HL-60 (cell line): ENCODE data around the gene DNMT3A.

Experiments used
- DNase-seq, 2 experiments: peaks; one replicate each; pipeline ENCODE4 v3.0.0-alpha.2; 2010 to 2020; ENCODE audit warnings: low read depth in 1 of 2, low spot score in 1 of 2
- H3K27ac ChIP-seq: fragments of 250-450 bp; sonication (Bioruptor Pico); replicated peaks from 2 replicates; pipeline ENCODE4 v1.5.1; 2020; ENCODE audit warnings: mild to moderate bottlenecking, moderate library complexity
- H3K27me3 ChIP-seq: fragments of 250-450 bp; sonication (Bioruptor Pico); 2 replicates; pipeline ENCODE4 v1.5.1; 2021; ENCODE audit warnings: mild to moderate bottlenecking, moderate library complexity; ENCODE audit not compliant: insufficient read depth, poor library complexity, severe bottlenecking
- H3K4me3 ChIP-seq: replicated peaks from 2 replicates; pipeline ENCODE4 v1.5.1; 2011; ENCODE audit warnings: mild to moderate bottlenecking, control low read depth, low read length; ENCODE audit not compliant: insufficient read depth
- GABPA ChIP-seq: IDR thresholded peaks from 2 replicates; pipeline ENCODE4 v1.6.1; 2012; ENCODE audit warnings: low read depth
- POLR2AphosphoS5 ChIP-seq: IDR thresholded peaks from 2 replicates; pipeline ENCODE4 v1.6.1; 2012; ENCODE audit warnings: low read depth
- SPI1 ChIP-seq: IDR thresholded peaks from 2 replicates; pipeline ENCODE4 v1.6.1; 2012; ENCODE audit warnings: low read depth, mild to moderate bottlenecking, borderline replicate concordance
- TF ChIP-seq, protein P1 (sequence below): IDR thresholded peaks from one replicate; pipeline ENCODE4 v1.5.1; 2011; ENCODE audit warnings: low read length, control low read depth, inconsistent platforms; ENCODE audit not compliant: insufficient read depth
- TF ChIP-seq, protein P2 (sequence below): IDR thresholded peaks from 2 replicates; pipeline ENCODE4 v1.6.1; 2012; ENCODE audit warnings: low read depth; ENCODE audit not compliant: insufficient replicate concordance

DNMT3A gene

DNA sequence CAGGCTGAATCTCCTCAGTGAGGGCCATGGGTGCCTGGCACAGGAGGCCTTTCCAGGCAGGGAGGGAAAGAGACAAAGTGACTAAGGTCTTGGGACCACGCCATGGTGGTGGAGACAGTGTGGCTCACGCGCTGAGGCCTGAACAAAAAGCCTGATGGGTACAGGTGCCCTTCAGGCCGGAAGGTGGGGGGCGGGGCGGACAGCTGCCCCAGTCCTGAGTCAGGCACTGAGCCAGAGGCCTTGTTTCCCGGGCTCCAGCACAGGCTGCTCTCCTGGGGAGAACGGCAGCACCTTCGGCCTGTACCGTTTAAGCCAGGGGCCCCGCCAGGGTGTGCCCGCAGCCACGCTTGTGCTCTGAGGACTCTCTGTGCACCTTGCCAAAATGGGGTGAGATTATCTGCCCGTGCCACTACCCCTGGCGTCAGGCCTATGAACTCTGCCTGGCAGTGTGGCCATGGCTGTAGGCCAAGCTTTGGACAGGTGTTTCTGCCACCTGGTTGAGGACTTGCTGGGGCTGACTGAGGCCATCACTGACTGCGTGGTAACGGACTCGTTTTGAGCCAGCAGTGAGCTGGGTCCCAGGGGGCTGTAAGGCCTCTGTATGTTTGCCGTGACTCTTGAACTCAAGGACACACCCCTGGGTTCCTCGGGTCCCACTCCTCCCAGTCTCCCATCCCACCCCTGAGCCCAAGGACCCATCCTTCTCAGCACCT lies 31.7 kb upstream of the DNMT3A start:
- H3K27me3 ChIP-seq: no peaks in the 10 kb centered on the region
- no peak for DNase-seq
- H3K4me3 ChIP-seq: no peak overlapping the region
- TF ChIP-seq GABPA (no peak), POLR2AphosphoS5 (no peak), SPI1 (no peak)
- TF ChIP-seq, protein P1, sequence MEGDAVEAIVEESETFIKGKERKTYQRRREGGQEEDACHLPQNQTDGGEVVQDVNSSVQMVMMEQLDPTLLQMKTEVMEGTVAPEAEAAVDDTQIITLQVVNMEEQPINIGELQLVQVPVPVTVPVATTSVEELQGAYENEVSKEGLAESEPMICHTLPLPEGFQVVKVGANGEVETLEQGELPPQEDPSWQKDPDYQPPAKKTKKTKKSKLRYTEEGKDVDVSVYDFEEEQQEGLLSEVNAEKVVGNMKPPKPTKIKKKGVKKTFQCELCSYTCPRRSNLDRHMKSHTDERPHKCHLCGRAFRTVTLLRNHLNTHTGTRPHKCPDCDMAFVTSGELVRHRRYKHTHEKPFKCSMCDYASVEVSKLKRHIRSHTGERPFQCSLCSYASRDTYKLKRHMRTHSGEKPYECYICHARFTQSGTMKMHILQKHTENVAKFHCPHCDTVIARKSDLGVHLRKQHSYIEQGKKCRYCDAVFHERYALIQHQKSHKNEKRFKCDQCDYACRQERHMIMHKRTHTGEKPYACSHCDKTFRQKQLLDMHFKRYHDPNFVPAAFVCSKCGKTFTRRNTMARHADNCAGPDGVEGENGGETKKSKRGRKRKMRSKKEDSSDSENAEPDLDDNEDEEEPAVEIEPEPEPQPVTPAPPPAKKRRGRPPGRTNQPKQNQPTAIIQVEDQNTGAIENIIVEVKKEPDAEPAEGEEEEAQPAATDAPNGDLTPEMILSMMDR: no peak
- TF ChIP-seq, protein P2, sequence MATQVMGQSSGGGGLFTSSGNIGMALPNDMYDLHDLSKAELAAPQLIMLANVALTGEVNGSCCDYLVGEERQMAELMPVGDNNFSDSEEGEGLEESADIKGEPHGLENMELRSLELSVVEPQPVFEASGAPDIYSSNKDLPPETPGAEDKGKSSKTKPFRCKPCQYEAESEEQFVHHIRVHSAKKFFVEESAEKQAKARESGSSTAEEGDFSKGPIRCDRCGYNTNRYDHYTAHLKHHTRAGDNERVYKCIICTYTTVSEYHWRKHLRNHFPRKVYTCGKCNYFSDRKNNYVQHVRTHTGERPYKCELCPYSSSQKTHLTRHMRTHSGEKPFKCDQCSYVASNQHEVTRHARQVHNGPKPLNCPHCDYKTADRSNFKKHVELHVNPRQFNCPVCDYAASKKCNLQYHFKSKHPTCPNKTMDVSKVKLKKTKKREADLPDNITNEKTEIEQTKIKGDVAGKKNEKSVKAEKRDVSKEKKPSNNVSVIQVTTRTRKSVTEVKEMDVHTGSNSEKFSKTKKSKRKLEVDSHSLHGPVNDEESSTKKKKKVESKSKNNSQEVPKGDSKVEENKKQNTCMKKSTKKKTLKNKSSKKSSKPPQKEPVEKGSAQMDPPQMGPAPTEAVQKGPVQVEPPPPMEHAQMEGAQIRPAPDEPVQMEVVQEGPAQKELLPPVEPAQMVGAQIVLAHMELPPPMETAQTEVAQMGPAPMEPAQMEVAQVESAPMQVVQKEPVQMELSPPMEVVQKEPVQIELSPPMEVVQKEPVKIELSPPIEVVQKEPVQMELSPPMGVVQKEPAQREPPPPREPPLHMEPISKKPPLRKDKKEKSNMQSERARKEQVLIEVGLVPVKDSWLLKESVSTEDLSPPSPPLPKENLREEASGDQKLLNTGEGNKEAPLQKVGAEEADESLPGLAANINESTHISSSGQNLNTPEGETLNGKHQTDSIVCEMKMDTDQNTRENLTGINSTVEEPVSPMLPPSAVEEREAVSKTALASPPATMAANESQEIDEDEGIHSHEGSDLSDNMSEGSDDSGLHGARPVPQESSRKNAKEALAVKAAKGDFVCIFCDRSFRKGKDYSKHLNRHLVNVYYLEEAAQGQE: no peak
- no peak overlapping the region for H3K27ac ChIP-seq

DNA sequence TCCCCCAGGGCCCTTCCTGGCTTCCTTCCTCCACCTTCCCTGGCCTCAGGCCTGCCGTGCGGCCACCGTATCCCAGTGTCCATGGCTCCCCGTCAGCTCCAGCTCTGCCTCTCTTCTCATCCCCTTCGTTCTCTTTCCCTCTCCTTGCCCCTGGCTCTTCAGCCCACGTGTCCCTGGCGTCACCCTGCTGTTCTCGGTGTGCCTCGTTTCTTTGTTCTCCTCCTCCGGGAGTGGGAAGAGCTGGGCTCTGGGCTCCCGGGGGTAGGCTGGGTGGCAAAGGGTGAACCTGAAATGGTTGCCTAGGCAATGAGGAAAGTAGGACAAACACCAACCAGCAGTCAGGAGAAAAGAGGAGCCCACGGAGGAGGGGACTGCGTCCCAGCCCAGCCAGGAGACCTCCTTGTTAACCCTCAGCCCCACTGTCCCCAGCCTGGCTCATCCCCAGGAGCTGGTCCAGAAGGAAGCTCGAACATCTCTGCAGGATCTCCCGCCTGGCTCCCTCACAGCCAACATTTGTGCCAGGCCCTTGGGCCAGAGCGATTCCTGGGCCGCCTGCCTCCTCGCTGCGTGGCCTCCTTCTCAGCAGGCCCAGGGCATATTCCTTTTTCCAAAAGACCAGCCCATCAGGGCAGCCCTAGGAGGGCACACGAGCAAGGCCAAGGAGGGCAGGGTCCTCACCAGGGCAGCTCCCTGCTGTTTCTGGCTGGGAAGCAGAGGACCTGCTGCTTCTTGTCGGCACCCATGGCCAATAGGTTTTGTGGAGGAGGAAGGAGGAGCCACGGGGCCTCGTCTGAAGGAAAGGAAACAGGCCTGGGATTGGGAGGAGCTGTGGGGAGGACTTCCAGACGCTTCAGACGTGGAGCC lies 30.9 kb upstream of the DNMT3A start:
- H3K27me3 ChIP-seq: no peaks in the 10 kb centered on the region
- H3K27ac ChIP-seq: no peak overlapping the region
- TF ChIP-seq, protein P2: no peak
- no peak for TF ChIP-seq GABPA
- TF ChIP-seq SPI1: no peak
- TF ChIP-seq, protein P1: no peak
- TF ChIP-seq POLR2AphosphoS5: no peak
- no peak overlapping the region for H3K4me3 ChIP-seq
- DNase-seq: no peak

DNA sequence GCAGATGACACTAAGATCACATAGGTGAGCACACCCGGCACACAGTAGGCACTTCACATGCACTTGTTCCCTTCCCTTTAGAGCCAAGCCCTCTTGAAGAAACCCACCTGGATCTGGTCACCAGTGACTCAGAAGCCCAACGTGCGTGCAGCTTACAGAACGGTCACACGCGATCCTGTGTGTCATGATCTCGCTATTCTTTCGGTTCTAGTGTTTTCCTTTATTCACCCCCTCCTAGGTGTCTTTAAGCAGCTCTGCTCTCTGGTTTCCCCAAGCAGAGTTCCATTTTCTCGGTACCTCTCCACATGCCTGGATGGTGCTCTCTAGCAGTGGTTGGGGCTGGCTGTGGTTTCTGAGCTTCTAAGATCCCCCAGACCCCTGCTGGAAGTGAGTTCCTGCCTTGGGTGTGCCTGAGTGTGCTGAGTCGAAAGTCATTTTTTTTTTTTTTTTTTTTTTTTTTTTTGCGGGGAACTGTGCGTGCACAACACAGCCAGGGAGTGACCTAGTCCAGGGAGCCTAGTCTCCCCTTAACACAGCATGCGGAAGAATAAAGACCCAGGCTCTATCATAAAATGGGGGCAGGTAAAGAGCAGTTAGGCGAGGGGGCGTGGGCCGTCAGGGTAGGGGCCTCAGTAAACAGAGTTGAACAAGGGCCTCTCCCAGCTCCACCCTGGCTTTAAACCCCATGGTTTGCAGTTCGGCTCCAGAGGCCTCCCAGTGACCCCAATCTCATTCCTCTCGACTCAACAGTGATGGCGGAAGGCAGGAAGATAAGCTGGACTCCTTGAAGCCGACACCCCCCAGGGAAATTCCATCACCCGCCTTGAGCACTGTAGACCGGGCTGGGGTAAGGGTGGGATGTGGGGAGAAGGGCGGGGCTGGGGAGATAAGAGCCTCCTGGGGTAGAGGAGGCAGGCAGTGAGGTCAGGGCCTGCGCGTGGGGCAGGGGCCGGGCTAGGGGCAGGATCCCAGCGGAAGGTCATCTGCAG lies 29.8 kb upstream of the DNMT3A start:
- TF ChIP-seq, protein P2: no peak
- TF ChIP-seq GABPA (no peak), SPI1 (no peak), POLR2AphosphoS5 (no peak)
- TF ChIP-seq, protein P1: no peak
- Histone ChIP-seq H3K27me3 (no peaks in the 10 kb centered on the region), H3K4me3 (no peak overlapping the region), H3K27ac (no peak overlapping the region)
- DNase-seq: no peak
